Choroid plexus epithelial cell (primary cell): Measurements from ENCODE around the gene NEUROG2.

Experiments
- DNase-seq: peaks from one replicate; pipeline ENCODE4 v3.0.0-alpha.2; 2010; ENCODE audit warnings: low read depth
- H3K4me3 ChIP-seq: 2 replicates; pipeline ENCODE4 v1.5.1; 2011; ENCODE audit warnings: low read depth, mild to moderate bottlenecking, control low read depth, low read length, moderate library complexity
- CTCF ChIP-seq: conservative IDR thresholded peaks from 2 replicates; pipeline ENCODE4 v1.5.1; 2011; ENCODE audit warnings: low read depth, mild to moderate bottlenecking, control low read depth, inconsistent platforms, low read length, moderate library complexity

The NEUROG2 gene

GRCh38 chr4:112521123-112522023 is 5.4 kb upstream of the NEUROG2 start:
- TF ChIP-seq CTCF, result no peak
- no peak for DNase-seq
- H3K4me3 ChIP-seq, result no peak overlapping the region

GRCh38 chr4:112520598-112521122 is 4.7 kb upstream of the NEUROG2 start:
- DNase-seq, result no peak
- no peak for TF ChIP-seq CTCF
- no peak overlapping the region for H3K4me3 ChIP-seq

- no peak overlapping the region for H3K4me3 ChIP-seq
- no peak for TF ChIP-seq CTCF
- DNase-seq, result no peak
These were observed 4.0 kb upstream of the NEUROG2 start for GRCh38 chr4:112519689-112520597.

GRCh38 chr4:112518675-112519074 is 2.7 kb upstream of the NEUROG2 start:
- DNase-seq, result no peak
- no peak for TF ChIP-seq CTCF
- no peak overlapping the region for H3K4me3 ChIP-seq

- no peak for DNase-seq
- no peak overlapping the region for H3K4me3 ChIP-seq
- no peak for TF ChIP-seq CTCF
These were observed 1.9 kb upstream of the NEUROG2 start for GRCh38 chr4:112517911-112518310.

- no peak for TF ChIP-seq CTCF
- no peak for DNase-seq
- H3K4me3 ChIP-seq, result no peak overlapping the region
These were observed 1.2 kb upstream of the NEUROG2 start for GRCh38 chr4:112517067-112517634.
